ENCODE data around the gene GRIN2C. TPM values are rescaled to one million over a fixed set of nuclear protein-coding genes. Genes with fewer than 3 reads are reported as not detected.

GRIN2C gene
- total and polyA plus RNA-seq, 2 donors (not counting 1 experiment from before 2014, with no cell fraction given): 0.01 to 0.50 TPM

DNA sequence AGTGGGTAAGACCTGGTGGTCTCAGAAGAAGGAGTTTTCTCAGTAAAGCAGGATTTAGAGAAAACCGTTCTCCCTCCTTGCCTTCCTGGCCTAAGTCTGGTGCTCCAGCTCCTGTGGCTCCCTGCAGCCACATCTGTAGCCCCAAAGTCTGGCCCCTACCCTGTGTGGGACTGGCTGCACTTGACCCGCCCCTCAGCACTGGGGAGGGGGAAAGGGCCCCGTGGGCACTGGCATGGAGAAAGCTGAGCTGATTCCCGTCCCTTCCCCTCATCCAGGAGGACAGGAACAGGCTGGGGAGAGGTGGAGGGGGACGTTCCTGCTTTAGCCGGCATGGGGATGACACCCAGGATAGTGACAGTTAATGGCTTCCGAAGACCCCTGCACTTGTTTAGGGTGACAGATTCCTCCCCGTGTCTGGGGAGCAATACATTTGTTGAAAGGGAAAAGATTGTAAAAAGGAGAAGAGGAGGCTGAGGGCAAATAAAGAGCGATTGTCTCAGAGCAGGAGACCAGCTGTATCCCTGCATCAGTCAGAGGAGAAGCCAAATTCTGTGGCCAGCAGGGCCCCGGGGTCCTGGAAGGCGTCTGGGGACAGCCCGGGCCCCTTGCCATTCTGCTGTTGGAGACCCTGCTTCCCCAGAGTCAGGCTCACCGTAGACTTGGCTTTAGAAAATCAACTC, 37.9 kb downstream of the GRIN2C start:
- peaks cover 1% of the 10 kb centered on the region for H3K36me3 ChIP-seq (ENCODE audit: control insufficient read depth, insufficient read depth, low read length)
- H3K27me3 ChIP-seq (ENCODE audit: control insufficient read depth, insufficient read depth, low read length): no peaks in the 10 kb centered on the region
- no peak overlapping the region for H3K9ac ChIP-seq (ENCODE audit: insufficient read depth, low read length)
- no peak overlapping the region for H3K27ac ChIP-seq (ENCODE audit: insufficient read depth, low read length)
- no peaks in the 10 kb centered on the region for H3K4me1 ChIP-seq (ENCODE audit: control insufficient read depth, extremely low read depth, insufficient read depth, low read length)
- H3K9me3 ChIP-seq (ENCODE audit: control insufficient read depth, insufficient read depth, low read depth, low read length): no peaks in the 10 kb centered on the region
- H4K20me1 ChIP-seq (ENCODE audit: control insufficient read depth, extremely low read depth, insufficient read depth, low read length): no peaks in the 10 kb centered on the region
- no peak for TF ChIP-seq EZH2 (IDR thresholded peaks at IDR 0.05; ENCODE audit: low read length, missing control alignments)
- TF ChIP-seq, protein P1, sequence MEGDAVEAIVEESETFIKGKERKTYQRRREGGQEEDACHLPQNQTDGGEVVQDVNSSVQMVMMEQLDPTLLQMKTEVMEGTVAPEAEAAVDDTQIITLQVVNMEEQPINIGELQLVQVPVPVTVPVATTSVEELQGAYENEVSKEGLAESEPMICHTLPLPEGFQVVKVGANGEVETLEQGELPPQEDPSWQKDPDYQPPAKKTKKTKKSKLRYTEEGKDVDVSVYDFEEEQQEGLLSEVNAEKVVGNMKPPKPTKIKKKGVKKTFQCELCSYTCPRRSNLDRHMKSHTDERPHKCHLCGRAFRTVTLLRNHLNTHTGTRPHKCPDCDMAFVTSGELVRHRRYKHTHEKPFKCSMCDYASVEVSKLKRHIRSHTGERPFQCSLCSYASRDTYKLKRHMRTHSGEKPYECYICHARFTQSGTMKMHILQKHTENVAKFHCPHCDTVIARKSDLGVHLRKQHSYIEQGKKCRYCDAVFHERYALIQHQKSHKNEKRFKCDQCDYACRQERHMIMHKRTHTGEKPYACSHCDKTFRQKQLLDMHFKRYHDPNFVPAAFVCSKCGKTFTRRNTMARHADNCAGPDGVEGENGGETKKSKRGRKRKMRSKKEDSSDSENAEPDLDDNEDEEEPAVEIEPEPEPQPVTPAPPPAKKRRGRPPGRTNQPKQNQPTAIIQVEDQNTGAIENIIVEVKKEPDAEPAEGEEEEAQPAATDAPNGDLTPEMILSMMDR (conservative IDR thresholded peaks at IDR 0.05 in 1 of 2, IDR thresholded peaks at IDR 0.05 in 1 of 2; ENCODE audit: low read depth in 1 of 2, low read length in 2 of 2): no peak
- no peaks in the 10 kb centered on the region for H3K79me2 ChIP-seq (ENCODE audit: control insufficient read depth, insufficient read depth, low read length)
- H3K4me3 ChIP-seq (replicated peaks in 1 of 4; ENCODE audit: control extremely low read depth in 1 of 4, insufficient read depth in 1 of 4, low read depth in 3 of 4, low read length in 4 of 4): no peak overlapping the region
- DNase-seq (ENCODE audit: low read depth in 2 of 2): no peak
- H3K4me2 ChIP-seq (ENCODE audit: extremely low read depth, insufficient read depth, low read length): no peak overlapping the region
- H2AFZ ChIP-seq (ENCODE audit: low read length): no peak overlapping the region

DNA sequence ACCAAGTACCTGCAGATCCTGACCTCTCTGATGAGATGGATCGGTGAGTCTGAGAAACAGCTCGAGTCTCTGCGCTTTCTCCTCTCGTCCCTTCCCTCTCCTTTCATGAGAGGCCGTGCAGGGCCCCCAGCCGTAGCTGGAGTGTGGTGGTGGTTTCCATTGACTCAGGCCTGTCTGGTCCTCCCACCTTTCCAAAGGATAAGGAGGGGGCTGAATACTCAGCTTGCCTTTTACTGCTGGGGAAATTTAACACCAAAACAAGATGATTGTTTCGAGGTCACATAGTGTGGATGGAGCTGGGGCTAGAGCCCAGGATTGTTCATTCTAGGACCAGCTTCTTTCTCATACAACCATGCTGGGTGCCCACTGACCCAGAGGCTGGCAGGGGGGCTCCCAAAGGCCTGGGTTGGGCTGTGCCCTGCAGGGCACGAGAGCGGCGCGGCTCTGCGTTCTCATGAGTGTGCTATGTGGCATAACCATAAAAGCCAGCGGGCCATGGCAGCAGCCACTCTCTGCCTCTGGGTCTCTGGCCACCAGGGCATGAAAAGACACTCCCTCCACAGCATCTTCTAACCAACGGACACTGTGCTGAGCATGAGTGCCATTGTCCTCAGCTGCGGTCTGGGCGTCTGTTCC, 39.8 kb downstream of the GRIN2C start:
- Histone ChIP-seq H3K4me3 (replicated peaks in 1 of 4; ENCODE audit: control extremely low read depth in 1 of 4, insufficient read depth in 1 of 4, low read depth in 3 of 4, low read length in 4 of 4) (no peak overlapping the region), H3K36me3 (ENCODE audit: control insufficient read depth, insufficient read depth, low read length) (peaks cover 1% of the 10 kb centered on the region), H3K4me1 (ENCODE audit: control insufficient read depth, extremely low read depth, insufficient read depth, low read length) (no peaks in the 10 kb centered on the region)

DNA sequence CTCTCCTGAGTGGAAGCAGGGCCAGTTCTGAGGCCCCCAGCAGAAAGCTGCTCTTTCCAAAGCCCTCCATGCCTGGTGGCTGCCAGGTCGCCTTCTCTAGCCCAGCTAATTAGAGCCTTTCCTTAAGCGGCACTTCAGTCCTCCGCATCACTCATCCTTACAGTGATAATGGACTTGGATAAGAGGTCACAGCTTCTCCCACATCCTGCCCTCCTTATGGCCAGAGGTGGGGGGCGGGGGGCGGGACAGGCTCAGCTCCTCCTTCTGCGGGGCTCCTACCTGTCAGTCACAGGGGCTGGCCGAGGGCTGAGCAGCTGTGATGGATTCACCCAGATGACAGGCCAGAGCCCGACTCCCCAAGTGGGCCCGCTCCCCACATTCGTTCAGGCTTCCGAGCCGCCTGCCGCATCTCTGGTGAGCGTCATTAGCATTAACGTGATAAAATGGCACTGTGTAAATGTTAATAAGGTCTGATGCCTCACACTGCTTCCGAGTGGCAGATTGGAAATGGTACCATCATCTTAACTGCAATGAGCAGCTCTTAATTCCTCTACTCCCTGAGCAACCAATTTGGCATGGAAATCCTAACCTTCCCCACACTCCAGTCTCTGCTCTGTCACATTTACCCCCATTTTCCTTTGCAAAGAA, 41.3 kb downstream of the GRIN2C start:
- Histone ChIP-seq H3K9me3 (ENCODE audit: control insufficient read depth, insufficient read depth, low read depth, low read length) (no peaks in the 10 kb centered on the region), H3K4me3 (replicated peaks in 1 of 4; ENCODE audit: control extremely low read depth in 1 of 4, insufficient read depth in 1 of 4, low read depth in 3 of 4, low read length in 4 of 4) (no peak overlapping the region), H3K27me3 (ENCODE audit: control insufficient read depth, insufficient read depth, low read length) (no peaks in the 10 kb centered on the region), H4K20me1 (ENCODE audit: control insufficient read depth, extremely low read depth, insufficient read depth, low read length) (no peaks in the 10 kb centered on the region), H2AFZ (ENCODE audit: low read length) (no peak overlapping the region), H3K79me2 (ENCODE audit: control insufficient read depth, insufficient read depth, low read length) (no peaks in the 10 kb centered on the region), H3K4me1 (ENCODE audit: control insufficient read depth, extremely low read depth, insufficient read depth, low read length) (no peaks in the 10 kb centered on the region), H3K36me3 (ENCODE audit: control insufficient read depth, insufficient read depth, low read length) (no peaks in the 10 kb centered on the region), H3K9ac (ENCODE audit: insufficient read depth, low read length) (no peak overlapping the region), H3K4me2 (ENCODE audit: extremely low read depth, insufficient read depth, low read length) (no peak overlapping the region), H3K27ac (ENCODE audit: insufficient read depth, low read length) (no peak overlapping the region)
- TF ChIP-seq, protein P1 (conservative IDR thresholded peaks at IDR 0.05 in 1 of 2, IDR thresholded peaks at IDR 0.05 in 1 of 2; ENCODE audit: low read depth in 1 of 2, low read length in 2 of 2): no peak
- TF ChIP-seq EZH2 (IDR thresholded peaks at IDR 0.05; ENCODE audit: low read length, missing control alignments): no peak
- no peak for DNase-seq (ENCODE audit: low read depth in 2 of 2)

More for the DNA sequence above, 39.8 kb downstream of the GRIN2C start:
- no peak for DNase-seq (ENCODE audit: low read depth in 2 of 2)
- Histone ChIP-seq H2AFZ (ENCODE audit: low read length) (no peak overlapping the region), H4K20me1 (ENCODE audit: control insufficient read depth, extremely low read depth, insufficient read depth, low read length) (no peaks in the 10 kb centered on the region), H3K9ac (ENCODE audit: insufficient read depth, low read length) (no peak overlapping the region), H3K27me3 (ENCODE audit: control insufficient read depth, insufficient read depth, low read length) (no peaks in the 10 kb centered on the region), H3K4me2 (ENCODE audit: extremely low read depth, insufficient read depth, low read length) (no peak overlapping the region), H3K9me3 (ENCODE audit: control insufficient read depth, insufficient read depth, low read depth, low read length) (no peaks in the 10 kb centered on the region), H3K79me2 (ENCODE audit: control insufficient read depth, insufficient read depth, low read length) (no peaks in the 10 kb centered on the region), H3K27ac (ENCODE audit: insufficient read depth, low read length) (no peak overlapping the region)
- TF ChIP-seq, protein P1 (conservative IDR thresholded peaks at IDR 0.05 in 1 of 2, IDR thresholded peaks at IDR 0.05 in 1 of 2; ENCODE audit: low read depth in 1 of 2, low read length in 2 of 2): no peak
- TF ChIP-seq EZH2 (IDR thresholded peaks at IDR 0.05; ENCODE audit: low read length, missing control alignments): no peak
